ENCODE data around the gene NPRL2.

- TF ChIP-seq SP1 (IDR thresholded peaks at IDR 0.05; ENCODE audit: low read depth), result no peak
- TF ChIP-seq ZBTB33 (IDR thresholded peaks at IDR 0.05; ENCODE audit: extremely low read depth, insufficient replicate concordance, low read length), result no peak
- peak in 2 of 3 experiments; percentile 35 to 46; a peak in 4 of 6 replicates for TF ChIP-seq CTCF (IDR thresholded peaks at IDR 0.05 in 2 of 3, conservative IDR thresholded peaks at IDR 0.05 in 1 of 3; ENCODE audit: borderline replicate concordance in 1 of 3, insufficient read depth in 1 of 3, low read depth in 2 of 3, low read length in 2 of 3)
- TF ChIP-seq MAX (IDR thresholded peaks at IDR 0.05), result no peak
- no peak for TF ChIP-seq ZNF274 (IDR thresholded peaks at IDR 0.05; ENCODE audit: low read depth, low read length)
- TF ChIP-seq POLR2AphosphoS5 (IDR thresholded peaks at IDR 0.05; ENCODE audit: low read depth, low read length), result peak; percentile 83
- TF ChIP-seq JUND (IDR thresholded peaks at IDR 0.05), result no peak
- no peak for TF ChIP-seq CEBPB (IDR thresholded peaks at IDR 0.05; ENCODE audit: low read depth)
- TF ChIP-seq RAD21 (IDR thresholded peaks at IDR 0.05; ENCODE audit: low read depth), result no peak
- TF ChIP-seq EZH2 (IDR thresholded peaks at IDR 0.05), result no peak
- peak; percentile 30 for TF ChIP-seq POLR2A (IDR thresholded peaks at IDR 0.05; ENCODE audit: borderline replicate concordance, extremely low read depth, insufficient read depth, insufficient read length)
- no peak for TF ChIP-seq YY1 (IDR thresholded peaks at IDR 0.05; ENCODE audit: extremely low read depth, insufficient replicate concordance, low read depth, low read length)
- no peak for TF ChIP-seq ATF3 (IDR thresholded peaks at IDR 0.05)
These were observed 47.4 kb downstream of the NPRL2 start, which contains the start of gene HYAL1 for GRCh38 chr3:50303013-50303815.
